Measurements from ENCODE around the gene YWHAE.

- no peak for TF ChIP-seq POLR2A (IDR thresholded peaks at IDR 0.05)
- TF ChIP-seq CTCF (IDR thresholded peaks at IDR 0.05): no peak
These were observed 46.0 kb downstream of the YWHAE start for GRCh38 chr17:1354030-1354429.

All from testis (tissue), 2 donors.